Measurements from ENCODE around the gene ULK2.

GRCh38 chr17:19752216-19753050 is 115.3 kb downstream of the ULK2 start:
- TF ChIP-seq CTCF (IDR thresholded peaks at IDR 0.05) = no peak
- no peak for TF ChIP-seq TCF7L2 (IDR thresholded peaks at IDR 0.05; ENCODE audit: low read depth, low read length)

All from Panc1 (cell line).